ENCODE data around the gene GRIN3B.
"Not testable (repeated sequence)": the region's sequence is repeated elsewhere in the genome, so short reads cannot be mapped to it uniquely, and the experiment has no call there.

GRIN3B gene, protein sequence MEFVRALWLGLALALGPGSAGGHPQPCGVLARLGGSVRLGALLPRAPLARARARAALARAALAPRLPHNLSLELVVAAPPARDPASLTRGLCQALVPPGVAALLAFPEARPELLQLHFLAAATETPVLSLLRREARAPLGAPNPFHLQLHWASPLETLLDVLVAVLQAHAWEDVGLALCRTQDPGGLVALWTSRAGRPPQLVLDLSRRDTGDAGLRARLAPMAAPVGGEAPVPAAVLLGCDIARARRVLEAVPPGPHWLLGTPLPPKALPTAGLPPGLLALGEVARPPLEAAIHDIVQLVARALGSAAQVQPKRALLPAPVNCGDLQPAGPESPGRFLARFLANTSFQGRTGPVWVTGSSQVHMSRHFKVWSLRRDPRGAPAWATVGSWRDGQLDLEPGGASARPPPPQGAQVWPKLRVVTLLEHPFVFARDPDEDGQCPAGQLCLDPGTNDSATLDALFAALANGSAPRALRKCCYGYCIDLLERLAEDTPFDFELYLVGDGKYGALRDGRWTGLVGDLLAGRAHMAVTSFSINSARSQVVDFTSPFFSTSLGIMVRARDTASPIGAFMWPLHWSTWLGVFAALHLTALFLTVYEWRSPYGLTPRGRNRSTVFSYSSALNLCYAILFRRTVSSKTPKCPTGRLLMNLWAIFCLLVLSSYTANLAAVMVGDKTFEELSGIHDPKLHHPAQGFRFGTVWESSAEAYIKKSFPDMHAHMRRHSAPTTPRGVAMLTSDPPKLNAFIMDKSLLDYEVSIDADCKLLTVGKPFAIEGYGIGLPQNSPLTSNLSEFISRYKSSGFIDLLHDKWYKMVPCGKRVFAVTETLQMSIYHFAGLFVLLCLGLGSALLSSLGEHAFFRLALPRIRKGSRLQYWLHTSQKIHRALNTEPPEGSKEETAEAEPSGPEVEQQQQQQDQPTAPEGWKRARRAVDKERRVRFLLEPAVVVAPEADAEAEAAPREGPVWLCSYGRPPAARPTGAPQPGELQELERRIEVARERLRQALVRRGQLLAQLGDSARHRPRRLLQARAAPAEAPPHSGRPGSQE

DNA sequence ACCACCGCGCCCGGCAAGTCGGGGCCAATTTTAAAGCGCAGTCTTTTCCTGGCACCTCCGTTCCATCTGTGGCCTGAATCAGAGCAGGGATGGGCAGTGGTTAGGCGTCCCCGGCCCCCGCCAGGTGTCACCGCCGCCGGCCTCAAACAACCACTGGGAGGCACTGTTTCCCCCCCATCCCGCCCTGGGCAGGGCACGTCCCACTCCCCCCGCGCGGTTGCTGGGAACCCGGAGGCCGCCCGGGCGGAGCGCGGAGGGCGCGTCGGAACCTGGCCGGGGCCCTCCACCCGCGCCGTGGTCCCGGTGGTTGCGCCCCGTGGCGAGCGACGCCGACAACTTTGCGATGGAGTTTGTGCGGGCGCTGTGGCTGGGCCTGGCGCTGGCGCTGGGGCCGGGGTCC lies at the start of gene GRIN3B:
Gene GRIN3B (plus strand): TSS at position 325 of the 400 bp plus-strand sequence. CDS start 19 bp downstream, at position 344.
- peak; percentile 43 to 77 for DNase-seq (ENCODE audit: low read depth in 2 of 2)

DNA sequence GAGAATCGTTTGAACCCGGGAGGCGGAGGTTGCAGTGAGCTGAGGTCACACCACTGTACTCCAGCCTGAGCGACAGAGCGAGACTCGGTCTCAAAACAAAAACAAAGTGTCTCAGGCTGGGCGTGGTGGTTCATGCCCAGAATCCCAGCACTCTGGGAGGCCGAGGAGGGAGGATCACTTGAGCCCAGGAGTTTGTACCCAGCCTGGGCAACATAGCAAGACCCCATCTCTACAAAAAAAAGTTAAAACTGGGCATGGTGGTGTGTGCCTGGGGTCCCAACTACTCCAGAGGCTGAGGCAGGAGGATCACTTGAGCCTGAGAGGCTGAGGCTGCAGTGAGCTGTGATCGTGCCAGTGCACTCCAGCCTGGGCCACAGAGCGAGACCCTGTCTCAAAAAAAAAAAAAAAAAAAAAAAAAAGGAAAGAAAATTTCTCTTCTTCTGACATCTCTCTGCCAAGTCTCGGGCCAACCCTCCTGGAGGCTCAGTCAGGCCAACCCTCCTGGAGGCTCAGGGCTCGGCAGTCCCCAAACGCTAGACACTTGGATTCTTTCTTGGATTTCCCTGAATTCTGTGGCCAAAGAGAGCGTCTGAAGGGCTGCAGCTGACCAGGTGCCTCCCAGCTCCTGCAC lies 48.1 kb upstream of the GRIN3B start:
- DNase-seq (ENCODE audit: low read depth in 2 of 2), result no peak

DNA sequence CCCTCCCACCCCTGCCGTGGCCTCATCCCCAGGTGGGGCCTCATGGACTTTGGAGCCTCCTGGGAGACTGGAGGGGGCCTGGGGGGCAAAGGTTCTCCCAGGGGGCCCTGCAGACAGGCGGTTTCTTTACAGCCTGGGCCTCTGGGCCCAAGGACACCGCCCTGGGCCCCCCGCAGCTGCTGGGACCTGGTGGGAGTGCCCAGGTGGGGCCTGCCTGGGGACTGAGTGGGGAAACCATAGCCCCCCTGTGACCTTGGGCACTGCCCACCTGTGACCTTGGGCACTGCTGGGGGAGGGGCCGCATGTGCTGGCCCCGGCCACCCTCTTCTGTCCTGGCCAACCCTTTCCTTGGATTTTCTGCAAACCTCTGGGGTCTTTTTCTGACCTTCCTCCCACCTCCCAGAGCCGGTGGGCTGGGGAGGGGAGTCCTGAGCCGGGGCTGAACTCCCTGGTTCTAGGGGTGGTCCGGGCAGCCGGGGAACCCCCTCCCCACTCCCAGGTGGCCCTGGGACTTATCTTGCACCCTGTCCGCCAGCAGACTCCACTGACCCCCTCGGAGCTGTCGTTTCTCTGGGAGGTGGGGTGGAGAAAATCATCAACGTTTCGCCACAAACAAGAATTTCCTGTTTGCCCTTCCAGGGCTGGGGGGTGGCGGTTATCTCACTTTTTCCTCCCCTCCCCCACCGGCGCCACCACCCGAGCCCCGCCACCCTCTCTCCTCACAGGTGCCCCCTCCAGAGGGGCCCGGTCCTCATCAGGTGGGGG lies 47.4 kb upstream of the GRIN3B start:
- no peak for DNase-seq (ENCODE audit: low read depth in 2 of 2)

DNA sequence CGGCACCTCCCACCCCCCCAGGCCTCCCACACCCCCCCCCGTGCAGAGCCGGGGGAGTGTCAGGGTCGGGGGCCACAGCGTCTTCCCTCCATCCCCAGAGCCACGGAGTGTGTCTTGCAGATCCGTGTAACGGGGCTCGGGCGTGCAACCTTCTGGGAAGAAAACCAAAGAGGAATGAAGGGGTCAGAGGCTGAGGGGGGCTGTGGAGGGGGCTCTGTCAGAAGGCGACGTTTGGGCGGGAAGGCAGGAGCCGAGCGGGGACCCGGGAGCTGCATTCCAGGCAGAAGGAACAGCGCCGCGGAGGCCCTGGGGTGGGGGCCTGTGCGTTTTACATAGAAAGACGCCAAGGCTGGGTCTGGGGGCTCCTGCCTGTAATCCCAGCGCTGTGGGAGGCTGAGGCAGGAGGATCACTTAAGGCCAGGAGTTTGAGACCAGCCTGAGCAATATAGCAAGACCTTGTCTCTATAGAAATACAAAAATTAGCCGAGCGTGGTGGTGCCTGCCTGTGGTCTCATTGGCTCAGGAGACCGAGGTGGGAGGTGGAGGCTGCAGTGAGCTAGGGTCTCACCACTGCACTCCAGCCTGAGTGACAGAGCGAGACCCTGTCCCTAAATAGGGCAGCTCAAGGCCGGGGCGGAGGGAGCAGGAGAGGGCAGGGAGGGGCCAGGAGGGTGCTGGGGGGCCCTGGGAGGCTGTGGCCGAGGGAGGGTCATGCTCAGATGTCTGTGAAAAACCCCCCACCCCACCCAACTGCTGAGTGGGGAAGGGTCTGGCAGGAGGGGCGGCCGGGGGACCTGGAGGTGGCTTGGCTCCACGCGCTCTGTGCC lies 46.6 kb upstream of the GRIN3B start:
- no peak for DNase-seq (ENCODE audit: low read depth in 2 of 2)

DNA sequence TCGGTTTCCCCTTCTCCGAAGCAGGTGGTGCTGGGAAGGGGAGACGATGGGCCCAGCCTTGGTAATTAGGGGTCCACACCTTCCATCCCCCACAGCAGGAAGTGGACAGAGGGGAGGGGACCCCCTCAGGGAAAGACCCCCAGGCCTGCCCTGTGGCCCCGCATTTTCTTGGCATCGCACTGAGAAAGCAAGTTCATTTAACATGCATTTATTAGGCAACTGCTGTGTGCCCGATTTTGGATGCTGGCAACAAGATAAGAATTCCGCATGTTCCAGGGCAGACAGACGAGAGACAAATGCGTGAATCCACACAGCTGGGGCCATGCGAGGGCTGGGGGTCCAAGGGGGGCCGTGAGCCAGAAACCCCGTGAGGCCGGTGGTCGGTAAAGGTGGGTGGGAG lies 45.9 kb upstream of the GRIN3B start:
- no peak for DNase-seq (ENCODE audit: low read depth in 2 of 2)

DNA sequence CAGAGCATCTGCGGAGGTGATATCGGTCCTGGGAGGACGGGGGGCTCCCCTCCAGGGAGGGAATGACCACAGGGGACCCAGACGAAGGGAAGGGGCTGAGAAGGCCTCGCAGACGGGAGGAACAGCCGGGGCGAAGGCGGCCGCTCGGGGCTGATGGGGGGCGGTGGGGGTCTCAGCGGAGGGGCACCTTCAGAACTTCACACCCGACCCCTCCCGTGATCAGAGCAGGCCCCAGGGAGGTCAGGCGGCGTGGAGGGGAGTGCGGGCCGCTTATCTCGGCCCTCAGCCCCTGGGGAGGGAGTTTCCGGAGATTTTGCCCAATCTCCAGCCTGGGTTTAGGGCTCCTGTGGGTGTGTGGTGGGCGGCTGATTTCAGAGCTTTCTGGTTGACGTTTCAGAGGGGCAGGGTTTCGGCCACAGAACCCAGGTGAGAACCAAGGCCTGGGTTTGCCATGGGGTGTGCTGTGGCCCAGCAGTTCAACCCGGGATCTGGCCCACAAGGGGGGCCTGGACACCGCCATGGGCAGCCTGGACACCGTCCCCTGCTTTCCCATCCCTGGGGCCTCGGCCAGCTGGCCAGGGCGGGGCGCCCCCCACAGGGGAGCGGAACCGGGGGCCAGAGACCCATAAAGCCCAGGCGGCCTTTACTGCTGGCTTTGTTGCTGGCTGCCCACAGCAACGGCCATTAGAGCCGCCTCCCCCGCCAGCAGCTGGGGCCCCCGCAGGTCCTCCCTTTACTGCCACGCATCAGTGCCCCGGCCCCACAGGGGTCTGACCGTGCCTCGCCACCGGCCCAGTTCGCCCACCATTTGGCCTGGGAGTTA lies 45.3 kb upstream of the GRIN3B start:
- DNase-seq (ENCODE audit: low read depth in 2 of 2), result no peak

DNA sequence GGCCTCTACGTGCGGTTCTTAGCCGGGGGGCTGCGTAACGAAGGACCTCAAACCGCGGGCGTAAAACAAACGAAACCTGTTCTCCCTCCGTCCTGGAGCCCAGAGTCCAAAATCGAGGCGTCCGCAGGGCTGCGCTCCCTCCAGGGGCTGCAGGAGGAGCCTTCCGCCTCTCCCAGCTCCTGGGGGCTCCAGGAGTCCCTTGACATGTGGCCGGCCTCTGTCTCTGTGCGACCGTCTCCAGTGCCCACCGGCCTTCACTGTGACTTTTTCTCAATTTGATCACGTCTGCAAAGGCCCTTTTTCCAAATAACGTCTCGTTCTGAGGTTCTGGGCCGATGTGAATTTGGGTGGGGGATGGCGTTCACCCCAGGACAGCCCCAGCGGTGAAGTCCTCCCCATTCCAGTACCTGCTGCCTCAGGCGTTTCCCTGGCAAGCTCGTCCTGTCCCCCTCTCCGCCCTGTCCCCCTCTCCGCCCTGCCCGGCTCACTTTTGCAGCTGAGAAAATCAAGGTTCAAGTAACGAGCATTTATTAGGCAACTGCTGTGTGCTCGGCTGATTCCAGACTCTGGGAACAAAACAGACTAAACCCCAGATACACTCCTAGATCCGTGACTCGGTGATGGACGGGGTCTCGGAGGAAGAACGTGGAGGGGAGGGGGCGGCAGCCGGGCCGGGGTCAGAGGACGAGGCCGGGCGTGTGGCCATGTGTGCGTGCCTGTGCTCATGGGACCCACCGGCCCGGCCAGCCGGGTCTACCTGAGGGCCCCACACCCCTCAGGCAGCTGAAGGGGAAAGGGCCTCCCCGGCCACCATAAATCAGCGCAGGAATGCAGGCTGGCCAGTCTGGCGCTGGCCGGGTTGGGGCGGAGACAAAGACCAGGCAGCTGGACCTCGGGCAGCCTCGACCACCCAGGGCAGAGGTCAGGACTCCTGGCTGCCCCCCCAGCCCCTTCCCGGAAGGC lies 44.1 kb upstream of the GRIN3B start:
- DNase-seq (ENCODE audit: low read depth in 2 of 2), result no peak

DNA sequence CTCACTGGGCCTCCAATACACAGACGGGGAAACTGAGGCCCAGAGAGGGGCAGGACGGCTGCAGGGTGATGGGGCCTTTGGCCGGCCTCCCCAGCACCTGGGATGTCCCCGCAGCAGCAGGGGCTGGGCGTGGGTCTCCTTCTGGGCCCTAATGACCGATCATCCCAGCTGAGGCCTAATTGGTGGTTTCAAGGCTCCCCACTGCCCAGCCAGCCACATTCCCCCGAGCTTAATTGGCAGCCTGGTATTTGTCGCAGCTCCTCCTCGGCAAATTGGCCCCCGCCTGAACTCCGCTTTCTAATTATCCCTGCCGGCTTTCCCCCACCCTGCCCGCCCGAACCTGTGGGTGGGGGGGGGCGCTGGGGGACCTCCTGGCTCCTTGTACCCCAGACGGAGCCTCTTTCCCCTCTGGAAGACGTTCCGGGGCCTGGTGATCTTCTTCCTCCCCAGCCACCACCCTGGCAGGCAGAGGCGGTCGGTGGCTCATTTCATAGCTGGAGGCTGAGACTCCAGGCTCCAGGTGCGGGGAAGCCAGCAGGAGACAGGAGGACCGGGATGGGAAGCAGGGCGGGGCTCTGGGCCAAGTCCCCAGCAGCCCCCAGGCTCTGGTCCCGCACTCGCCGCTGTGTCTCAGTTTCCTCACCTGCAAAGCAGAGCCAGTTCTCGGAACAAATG lies 43.3 kb upstream of the GRIN3B start:
- no peak for DNase-seq (ENCODE audit: low read depth in 2 of 2)

DNA sequence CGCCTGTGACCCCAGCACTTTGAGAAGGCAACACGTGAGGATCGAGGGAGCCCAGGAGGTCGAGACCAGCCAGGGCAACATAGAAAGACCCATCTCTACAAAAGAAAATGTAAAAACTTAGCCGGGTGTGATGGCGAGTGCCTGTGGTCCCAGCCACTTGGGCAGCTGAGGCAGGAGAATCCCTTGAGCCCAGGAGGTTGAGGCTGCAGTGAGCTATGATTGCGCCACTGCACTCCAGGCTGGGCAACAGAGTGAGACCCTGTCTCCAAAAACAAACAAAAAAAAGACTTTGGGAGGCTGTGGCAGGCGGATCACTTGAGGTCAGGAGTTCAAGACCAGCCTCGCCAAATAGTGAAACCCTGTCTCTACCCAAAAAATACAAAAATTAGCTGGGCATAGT lies 42.6 kb upstream of the GRIN3B start:
- DNase-seq (ENCODE audit: low read depth in 2 of 2), result not testable (repeated sequence)

DNA sequence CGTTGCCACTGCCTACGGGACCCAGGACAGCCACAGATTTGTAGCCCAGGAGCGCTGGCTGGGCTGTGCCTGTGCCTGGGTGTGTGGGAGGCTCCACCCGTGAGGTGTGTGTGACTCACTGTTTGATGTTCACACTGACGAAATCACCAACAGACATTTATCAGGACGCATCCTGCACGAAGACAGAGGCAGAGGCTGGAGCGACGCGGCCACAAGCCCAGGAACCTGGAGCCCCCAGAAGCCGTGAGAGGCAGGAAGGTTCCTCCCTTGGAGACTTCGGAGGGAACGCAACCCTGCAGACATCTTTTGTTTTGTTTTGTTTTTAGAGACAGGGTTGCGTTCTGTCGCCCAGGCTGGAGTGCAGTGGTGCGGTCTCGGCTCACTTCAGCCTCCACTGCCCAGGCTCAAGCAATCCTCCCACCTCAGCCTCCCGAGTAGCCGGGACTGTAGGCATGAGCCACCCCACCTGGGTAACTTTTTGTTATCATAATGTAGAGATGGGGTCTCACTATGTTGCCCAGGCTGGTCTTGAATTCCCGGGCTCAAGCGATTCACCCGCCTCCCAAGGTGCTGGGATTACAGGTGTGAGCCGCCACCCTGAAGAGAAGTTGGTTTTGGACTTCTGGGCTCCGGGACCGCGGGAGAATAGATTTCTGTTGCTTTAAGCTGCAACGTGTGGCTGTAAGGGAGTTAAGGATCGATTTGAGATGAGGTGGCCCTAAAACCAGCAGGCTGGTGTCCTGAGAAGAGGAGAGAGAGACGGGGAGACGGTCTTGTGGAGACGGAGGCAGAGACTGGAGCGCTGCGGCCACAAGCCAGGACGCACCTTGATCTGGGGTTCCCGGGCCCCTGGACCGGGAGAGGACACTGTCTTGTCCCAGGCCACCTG lies 41.0 kb upstream of the GRIN3B start:
- DNase-seq (ENCODE audit: low read depth in 2 of 2), result peak; percentile 37 to 65

DNA sequence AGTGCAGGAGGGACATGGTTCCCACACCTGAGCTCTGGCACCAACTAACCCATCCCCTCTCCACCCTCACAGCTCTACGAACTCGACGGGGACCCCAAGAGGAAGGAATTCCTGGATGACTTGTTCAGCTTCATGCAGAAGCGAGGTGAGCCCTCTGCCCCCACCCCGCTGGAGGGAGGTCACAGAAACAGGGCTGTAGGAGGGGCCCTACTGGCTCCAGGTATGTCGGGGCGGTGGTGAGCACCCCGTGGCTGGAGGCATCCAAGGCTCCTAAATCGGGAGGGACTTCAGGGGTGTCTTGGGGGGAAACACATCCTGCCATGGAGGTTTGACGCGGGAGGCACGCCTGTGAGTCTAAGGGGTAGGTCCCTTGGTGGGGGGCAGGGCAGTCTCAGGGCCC lies 40.2 kb upstream of the GRIN3B start:
- no peak for DNase-seq (ENCODE audit: low read depth in 2 of 2)

DNA sequence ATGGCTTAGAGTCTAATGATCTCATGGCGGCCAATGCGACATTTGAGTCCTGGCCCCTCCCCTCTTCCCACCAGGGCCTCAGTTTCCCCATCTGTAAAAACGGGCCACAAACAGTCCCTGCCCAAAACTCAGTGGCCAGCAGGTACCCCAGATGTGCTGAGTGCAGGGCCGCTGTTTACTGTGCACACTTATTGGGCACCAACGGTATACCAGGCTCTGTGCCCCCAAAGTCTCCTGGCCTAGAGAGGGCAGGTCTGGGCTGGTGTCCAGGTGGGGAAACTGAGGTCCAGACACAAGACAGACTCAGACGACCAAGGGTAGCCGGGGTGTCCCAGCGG lies 39.6 kb upstream of the GRIN3B start:
- no peak for DNase-seq (ENCODE audit: low read depth in 2 of 2)

DNA sequence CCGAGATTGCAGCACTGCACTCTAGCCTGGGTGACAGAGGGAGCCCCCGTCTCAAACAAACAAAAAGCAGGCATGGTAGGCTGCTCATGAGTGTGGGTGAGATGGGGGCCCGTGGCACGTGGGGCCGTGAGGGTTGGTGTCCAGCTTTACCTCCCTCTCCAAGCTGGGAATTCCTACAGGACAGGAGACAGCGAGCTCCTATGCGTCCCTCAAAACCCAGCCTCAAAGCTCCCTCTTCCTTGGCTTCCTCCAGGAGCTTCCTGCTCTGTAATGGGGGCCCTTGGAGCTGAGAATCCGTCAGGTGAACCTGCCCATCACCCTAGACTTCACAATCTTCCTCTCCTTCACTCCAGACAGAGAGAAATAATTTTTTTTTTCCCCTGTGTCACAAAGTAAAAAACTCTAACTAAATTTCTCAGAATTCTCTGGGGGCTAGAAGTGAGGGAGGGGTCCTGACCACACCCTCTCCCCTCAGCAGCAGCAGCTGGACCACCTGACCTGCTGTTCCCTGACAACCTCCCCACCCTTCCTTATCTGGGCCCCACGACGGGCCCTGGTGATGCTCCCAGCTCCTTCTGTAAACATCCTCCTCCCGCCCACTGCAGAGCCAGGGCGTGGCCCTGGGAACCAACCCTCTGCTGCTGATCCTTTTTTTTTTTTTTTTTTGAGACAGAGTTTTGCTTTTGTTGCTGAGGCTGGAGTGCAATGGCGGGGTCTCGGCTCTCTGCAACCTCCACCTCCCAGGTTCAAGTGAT lies 38.2 kb upstream of the GRIN3B start:
- DNase-seq (ENCODE audit: low read depth in 2 of 2), result no peak

DNA sequence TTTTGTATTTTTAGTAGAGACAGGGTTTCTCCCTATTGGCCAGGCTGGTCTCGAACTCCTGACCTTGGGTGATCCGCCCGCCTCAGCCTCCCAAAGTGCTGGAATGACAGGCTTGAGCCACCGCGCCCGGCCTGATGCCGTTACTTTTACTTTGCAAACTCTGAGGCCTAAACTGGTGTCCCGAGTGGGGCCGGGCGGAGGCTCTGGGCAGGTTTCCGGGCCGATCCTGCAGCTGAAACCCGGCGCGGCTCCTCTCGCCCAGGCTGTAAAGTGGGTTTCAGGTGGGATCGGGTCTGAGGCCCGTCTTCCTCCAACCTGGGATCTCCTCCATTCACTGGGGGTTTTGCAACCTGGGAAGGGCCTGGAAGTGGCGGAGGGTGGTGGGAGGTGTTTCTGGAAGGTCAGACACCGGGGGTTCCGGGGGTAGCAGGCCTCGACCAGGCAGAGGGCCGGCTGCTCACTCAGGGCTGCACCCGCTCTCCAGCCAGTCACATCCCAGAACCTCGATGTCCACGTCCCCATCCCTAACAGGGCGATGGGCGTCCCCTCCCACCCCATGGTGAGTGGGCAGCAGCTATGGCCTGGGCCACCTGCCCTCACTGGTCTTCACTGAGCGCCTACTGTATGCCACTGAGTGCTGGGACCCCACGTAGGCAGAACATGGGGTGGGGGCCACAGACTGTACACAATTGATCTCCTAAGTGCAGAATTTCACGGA lies 37.4 kb upstream of the GRIN3B start:
- DNase-seq (ENCODE audit: low read depth in 2 of 2), result no peak

DNA sequence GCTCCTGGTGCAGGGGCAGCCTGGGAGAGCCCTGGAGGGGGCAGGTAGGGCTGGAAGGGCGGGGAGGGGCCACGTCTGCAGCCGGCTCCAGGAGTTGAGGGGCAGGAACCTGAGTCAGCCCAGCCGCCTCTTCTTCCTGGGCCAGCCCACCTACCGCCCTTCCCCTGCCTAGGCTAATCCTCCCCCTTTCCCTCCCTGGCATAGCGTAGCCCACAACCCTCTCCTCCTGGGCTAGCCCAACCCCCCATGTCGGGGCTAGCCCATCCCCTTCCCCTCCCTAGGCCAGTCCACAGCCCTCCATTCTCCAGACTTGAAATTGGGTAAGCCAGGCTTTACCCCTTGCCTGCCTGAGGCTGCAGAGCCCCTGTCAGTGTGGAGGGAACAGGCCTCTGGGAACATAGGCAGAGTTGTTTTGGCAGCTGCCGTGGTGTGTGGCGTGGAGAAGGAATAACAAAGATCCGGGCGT lies 36.7 kb upstream of the GRIN3B start:
- no peak for DNase-seq (ENCODE audit: low read depth in 2 of 2)
